SK-N-SH treated with all-trans-retinoic acid at 6 μM for 48 hours (cell line): ENCODE data around the gene MT4.

Experiments
- CREB5 ChIP-seq: fragments of 250-450 bp; sonication (Bioruptor Pico); IDR thresholded peaks from 2 replicates; pipeline ENCODE4 v1.5.1; 2020; ENCODE audit warnings: low read depth, mild to moderate bottlenecking, moderate library complexity
- CSDC2 ChIP-seq: fragments of 250-450 bp; sonication (Bioruptor Pico); IDR thresholded peaks from 2 replicates; pipeline ENCODE4 v1.5.0; 2020; ENCODE audit warnings: mild to moderate bottlenecking, moderate library complexity
- CSRNP3 ChIP-seq: fragments of 250-450 bp; sonication (Bioruptor Pico); IDR thresholded peaks from 2 replicates; pipeline ENCODE4 v1.5.1; 2021; ENCODE audit warnings: mild to moderate bottlenecking, moderate library complexity
- ISL1 ChIP-seq: fragments of 250-450 bp; sonication (Bioruptor Pico); IDR thresholded peaks from 2 replicates; pipeline ENCODE4 v2.1.2; 2022; ENCODE audit warnings: mild to moderate bottlenecking, moderate library complexity
- OSR1 ChIP-seq: fragments of 250-450 bp; sonication (Bioruptor Pico); IDR thresholded peaks from 2 replicates; pipeline ENCODE4 v1.8.0; 2022; ENCODE audit warnings: moderate library complexity, mild to moderate bottlenecking, inconsistent platforms
- PATZ1 ChIP-seq: fragments of 250-450 bp; sonication (Bioruptor Pico); IDR thresholded peaks from 2 replicates; pipeline ENCODE4 v1.8.0; 2020; ENCODE audit warnings: mild to moderate bottlenecking, moderate library complexity, borderline replicate concordance
- PPARA ChIP-seq: fragments of 250-450 bp; sonication (Bioruptor Pico); IDR thresholded peaks from 2 replicates; pipeline ENCODE4 v1.5.0; 2020; ENCODE audit warnings: mild to moderate bottlenecking, borderline replicate concordance
- RARB ChIP-seq: fragments of 250-450 bp; sonication (Bioruptor Pico); IDR thresholded peaks from 2 replicates; pipeline ENCODE4 v1.8.0; 2021; ENCODE audit warnings: mild to moderate bottlenecking, moderate library complexity
- ZFP3 ChIP-seq: fragments of 250-450 bp; sonication (Bioruptor Pico); IDR thresholded peaks from 2 replicates; pipeline ENCODE4 v1.5.0; 2020; ENCODE audit warnings: mild to moderate bottlenecking, moderate library complexity
- ZFP30 ChIP-seq: fragments of 450-650 bp; formaldehyde crosslinking; IDR thresholded peaks from 2 replicates; pipeline ENCODE4 v1.5.0; 2022; ENCODE audit warnings: mild to moderate bottlenecking, moderate library complexity
- ZNF70 ChIP-seq: fragments of 450-650 bp; formaldehyde crosslinking; IDR thresholded peaks from 2 replicates; pipeline ENCODE4 v1.5.0; 2020; ENCODE audit warnings: mild to moderate bottlenecking, moderate library complexity
- ZNF8 ChIP-seq: fragments of 450-650 bp; formaldehyde crosslinking; IDR thresholded peaks from 2 replicates; pipeline ENCODE4 v1.5.0; 2020; ENCODE audit warnings: mild to moderate bottlenecking, moderate library complexity

GRCh38 chr16:56569971-56570370, 5.1 kb downstream of the MT4 start:
- no peak for TF ChIP-seq PATZ1 (CRISPR knock-in tag)
- no peak for TF ChIP-seq ISL1
- TF ChIP-seq ZFP3 (CRISPR knock-in tag), result no peak
- TF ChIP-seq CSRNP3 (CRISPR knock-in tag), result no peak
- no peak for TF ChIP-seq CSDC2 (CRISPR knock-in tag)
- TF ChIP-seq PPARA (CRISPR knock-in tag), result no peak
- TF ChIP-seq ZNF70 (CRISPR knock-in tag), result no peak
- TF ChIP-seq ZNF8 (CRISPR knock-in tag), result no peak
- TF ChIP-seq ZFP30 (CRISPR knock-in tag), result no peak
- no peak for TF ChIP-seq OSR1 (CRISPR knock-in tag)
- TF ChIP-seq RARB (CRISPR knock-in tag), result no peak
- no peak for TF ChIP-seq CREB5
